GM13977 (cell line): ENCODE results near the gene UBXN10.

Source experiments
- DNase-seq: peaks from one replicate; pipeline ENCODE4 v3.0.0; 2012; ENCODE audit warnings: low spot score
- in situ Hi-C: fragments of 300-500 bp; cut with MboI; formaldehyde crosslinking; loops from one replicate; pipeline ENCODE4 v1.12.0; 2022; ENCODE audit warnings: low sequenced_read_pairs, low pct_unique_long_range_greater_than_20kb, mixed read lengths, inconsistent platforms; ENCODE audit not compliant: unreplicated experiment
- TF ChIP-seq, protein P1 (sequence below): IDR thresholded peaks from 2 replicates; pipeline ENCODE4 v1.5.1; 2012; ENCODE audit warnings: mild to moderate bottlenecking, control low read depth; ENCODE audit not compliant: insufficient read depth; ENCODE audit errors: extremely low read depth, missing control alignments

Gene UBXN10

GRCh38 chr1:20147846-20148570, 37.9 kb upstream of the UBXN10 start:
- TF ChIP-seq, protein P1, sequence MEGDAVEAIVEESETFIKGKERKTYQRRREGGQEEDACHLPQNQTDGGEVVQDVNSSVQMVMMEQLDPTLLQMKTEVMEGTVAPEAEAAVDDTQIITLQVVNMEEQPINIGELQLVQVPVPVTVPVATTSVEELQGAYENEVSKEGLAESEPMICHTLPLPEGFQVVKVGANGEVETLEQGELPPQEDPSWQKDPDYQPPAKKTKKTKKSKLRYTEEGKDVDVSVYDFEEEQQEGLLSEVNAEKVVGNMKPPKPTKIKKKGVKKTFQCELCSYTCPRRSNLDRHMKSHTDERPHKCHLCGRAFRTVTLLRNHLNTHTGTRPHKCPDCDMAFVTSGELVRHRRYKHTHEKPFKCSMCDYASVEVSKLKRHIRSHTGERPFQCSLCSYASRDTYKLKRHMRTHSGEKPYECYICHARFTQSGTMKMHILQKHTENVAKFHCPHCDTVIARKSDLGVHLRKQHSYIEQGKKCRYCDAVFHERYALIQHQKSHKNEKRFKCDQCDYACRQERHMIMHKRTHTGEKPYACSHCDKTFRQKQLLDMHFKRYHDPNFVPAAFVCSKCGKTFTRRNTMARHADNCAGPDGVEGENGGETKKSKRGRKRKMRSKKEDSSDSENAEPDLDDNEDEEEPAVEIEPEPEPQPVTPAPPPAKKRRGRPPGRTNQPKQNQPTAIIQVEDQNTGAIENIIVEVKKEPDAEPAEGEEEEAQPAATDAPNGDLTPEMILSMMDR, result no peak
- no peak for DNase-seq
- in situ Hi-C loops, result loop anchor here (25.0 kb wide), 1 partner anchor 236 kb away; the partner anchor contains the start of gene PLA2G2E

DNA sequence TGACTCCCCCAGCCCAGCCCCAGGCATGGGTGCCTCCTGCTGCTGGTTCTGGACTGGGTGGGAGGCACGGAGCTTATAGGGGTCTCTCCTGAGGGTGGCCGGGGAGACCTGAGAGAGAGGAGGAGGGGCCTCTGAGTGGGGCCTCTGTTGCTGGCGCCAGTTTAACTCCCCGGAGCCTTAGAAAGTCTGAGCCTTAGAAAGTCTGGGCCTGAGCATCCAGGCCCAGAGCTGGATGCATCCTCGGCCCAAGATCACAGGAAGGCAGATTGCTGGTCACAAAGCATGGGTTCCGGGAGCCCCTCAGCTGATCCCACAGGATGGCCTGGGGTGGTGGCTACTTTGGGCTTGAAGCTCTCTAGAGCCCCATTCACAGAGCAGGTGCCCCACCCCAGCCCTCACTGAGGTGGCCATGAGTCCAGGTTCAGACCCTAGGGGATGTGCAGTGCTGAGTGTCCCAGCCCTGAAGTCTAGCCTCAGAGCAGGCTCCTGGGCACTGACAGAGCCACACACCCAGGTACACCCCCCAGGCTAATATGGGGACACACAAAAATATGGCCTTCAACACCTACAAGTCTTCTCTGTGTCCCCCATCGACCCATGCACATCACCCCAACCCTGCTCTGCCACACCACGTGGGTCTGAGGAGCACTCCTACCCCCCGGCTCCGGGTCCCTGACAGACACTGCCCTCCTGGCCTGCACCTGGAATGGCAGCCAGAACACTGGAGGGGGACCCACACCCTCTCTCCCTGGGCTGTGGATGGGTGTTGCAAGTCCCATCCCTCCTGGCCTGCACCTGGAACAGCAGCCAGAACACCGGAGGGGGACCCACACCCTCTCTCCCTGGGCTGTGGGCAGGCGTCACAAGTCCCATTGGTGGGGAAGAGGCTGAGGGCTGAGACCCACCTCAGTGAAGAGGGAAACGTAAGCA, 37.1 kb upstream of the UBXN10 start:
- in situ Hi-C loops, result loop anchor here (25.0 kb wide), 1 partner anchor 237 kb away; the partner anchor contains the start of gene PLA2G2E
- TF ChIP-seq, protein P1, result no peak
- no peak for DNase-seq

GRCh38 chr1:20149601-20150325, 36.1 kb upstream of the UBXN10 start:
- in situ Hi-C loops, result loop anchor here (10.0 to 25.0 kb wide), 2 partner anchors 45 to 237 kb away; partner anchors contain the start of gene PLA2G2E

GRCh38 chr1:20150326-20150705, 35.6 kb upstream of the UBXN10 start:
- DNase-seq, result no peak
- in situ Hi-C loops, result loop anchor here (10.0 kb wide), 1 partner anchor 46 kb away; no protein-coding TSS in a partner anchor
- TF ChIP-seq, protein P1, result no peak

More at GRCh38 chr1:20149601-20150325, 36.1 kb upstream of the UBXN10 start:
- TF ChIP-seq, protein P1, result no peak
- DNase-seq, result no peak

GRCh38 chr1:20150969-20151368, 34.9 kb upstream of the UBXN10 start:
- TF ChIP-seq, protein P1, result no peak
- no peak for DNase-seq
- in situ Hi-C loops, result loop anchor here (10.0 kb wide), 1 partner anchor 46 kb away; no protein-coding TSS in a partner anchor
